Calu3 (cell line): ENCODE results near the gene SLC6A17. TPM values are rescaled to one million over a fixed set of nuclear protein-coding genes. Genes with fewer than 3 reads are reported as not detected.

ENCODE experiments used
- BruUV-seq: library from RNA; stranded (reverse); fragments of 400-500 nt; replicated peaks from 2 replicates; lab custom pipeline; 2021; lab: Mats Ljungman, UMichigan
- CTCF ChIA-PET: fragments of 300-600 bp; sonication (Branson Sonifier 250); formaldehyde crosslinking; loops from one replicate; lab custom pipeline; 2022; ENCODE audit warnings: antibody characterized with exemption; lab: Charles Lee
- DNase-seq: peaks from one replicate; pipeline ENCODE4 v3.0.0; 2022
- H3K27ac Mint-ChIP-seq: one replicate; pipeline ENCODE4 v1.8.0; 2022; ENCODE audit warnings: mixed read lengths; ENCODE audit not compliant: unreplicated experiment
- H3K27me3 Mint-ChIP-seq: one replicate; pipeline ENCODE4 v1.8.0; 2022; ENCODE audit warnings: mixed read lengths; ENCODE audit not compliant: unreplicated experiment
- H3K36me3 Mint-ChIP-seq: one replicate; pipeline ENCODE4 v1.8.0; 2022; ENCODE audit warnings: mild to moderate bottlenecking, moderate library complexity, mixed read lengths; ENCODE audit not compliant: insufficient read depth, unreplicated experiment
- H3K4me1 Mint-ChIP-seq: one replicate; pipeline ENCODE4 v1.8.0; 2022; ENCODE audit warnings: mild to moderate bottlenecking, low read depth, mixed read lengths; ENCODE audit not compliant: unreplicated experiment
- H3K4me3 Mint-ChIP-seq: one replicate; pipeline ENCODE4 v1.8.0; 2022; ENCODE audit warnings: mild to moderate bottlenecking, low read depth, moderate library complexity, mixed read lengths; ENCODE audit not compliant: unreplicated experiment
- H3K9me3 Mint-ChIP-seq: one replicate; pipeline ENCODE4 v1.8.0; 2022; ENCODE audit warnings: low read depth, mixed read lengths; ENCODE audit not compliant: unreplicated experiment
- intact Hi-C: fragments of 100-400 bp; cut with micrococcal nuclease; formaldehyde crosslinking; loops from one replicate; pipeline ENCODE4 v1.10.0; 2022; ENCODE audit not compliant: unreplicated experiment
- total RNA-seq: library from RNA; stranded (reverse); gene quantifications from 2 replicates; pipeline ENCODE4 v1.2.3, GENCODE V29; 2022
- TF ChIP-seq, protein P1 (sequence below): fragments of 200-600 bp; IDR thresholded peaks from one replicate; pipeline ENCODE4 v1.8.0; 2022; ENCODE audit warnings: antibody characterized with exemption; ENCODE audit not compliant: unreplicated experiment

The SLC6A17 gene
- total RNA-seq, 1 experiment from 2014 or later = 0.24 TPM

DNA sequence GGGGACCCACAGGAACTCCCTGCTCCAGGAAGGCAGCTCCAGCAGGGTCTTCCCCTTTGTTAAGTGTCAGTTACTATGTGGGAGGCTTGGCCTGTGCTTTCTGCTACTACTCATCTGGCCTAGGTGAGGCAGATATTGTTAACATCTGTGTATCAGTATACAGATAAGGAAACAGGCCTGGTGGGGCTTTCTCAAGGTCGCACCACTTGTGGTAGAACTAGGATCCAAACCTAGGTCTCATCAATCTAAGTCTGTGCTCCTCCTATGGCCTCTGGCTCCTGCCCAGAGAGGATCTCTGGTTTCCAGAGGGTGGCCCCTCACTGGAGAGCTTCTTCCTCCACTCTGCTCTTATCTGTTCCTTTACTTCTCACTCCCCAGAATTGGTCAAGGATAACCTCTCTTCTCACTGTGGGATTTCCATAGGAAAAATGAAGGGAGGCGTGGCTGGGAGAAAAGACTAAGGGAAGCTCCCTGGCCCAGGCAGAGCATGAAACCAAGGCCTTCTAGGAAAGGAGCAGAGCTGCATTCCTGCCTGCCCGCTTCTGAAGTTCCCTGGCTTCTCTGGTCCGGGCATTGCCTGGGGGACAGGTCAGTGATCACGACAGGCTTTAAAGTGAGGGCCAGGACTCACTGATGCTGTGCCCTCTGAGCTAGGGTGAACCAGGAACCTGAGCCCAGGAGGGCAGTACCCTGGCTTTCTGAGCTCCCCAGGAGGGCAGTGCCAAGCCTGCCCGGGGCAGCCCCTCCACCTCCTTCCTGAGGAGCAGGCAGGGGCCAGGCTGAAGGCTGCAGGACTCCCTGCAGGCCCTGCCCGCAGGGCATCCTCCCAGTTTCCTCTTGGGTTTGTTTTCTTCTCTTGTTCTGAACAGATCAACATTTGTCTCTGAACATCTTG lies 65.6 kb downstream of the SLC6A17 start:
- Mint-ChIP-seq H3K36me3 (peaks cover 17% of the 10 kb centered on the region), H3K9me3 (no peaks in the 10 kb centered on the region), H3K4me1 (peaks cover 40% of the 10 kb centered on the region), H3K27ac (no peak overlapping the region), H3K4me3 (no peak overlapping the region), H3K27me3 (no peaks in the 10 kb centered on the region)
- TF ChIP-seq, protein P1, sequence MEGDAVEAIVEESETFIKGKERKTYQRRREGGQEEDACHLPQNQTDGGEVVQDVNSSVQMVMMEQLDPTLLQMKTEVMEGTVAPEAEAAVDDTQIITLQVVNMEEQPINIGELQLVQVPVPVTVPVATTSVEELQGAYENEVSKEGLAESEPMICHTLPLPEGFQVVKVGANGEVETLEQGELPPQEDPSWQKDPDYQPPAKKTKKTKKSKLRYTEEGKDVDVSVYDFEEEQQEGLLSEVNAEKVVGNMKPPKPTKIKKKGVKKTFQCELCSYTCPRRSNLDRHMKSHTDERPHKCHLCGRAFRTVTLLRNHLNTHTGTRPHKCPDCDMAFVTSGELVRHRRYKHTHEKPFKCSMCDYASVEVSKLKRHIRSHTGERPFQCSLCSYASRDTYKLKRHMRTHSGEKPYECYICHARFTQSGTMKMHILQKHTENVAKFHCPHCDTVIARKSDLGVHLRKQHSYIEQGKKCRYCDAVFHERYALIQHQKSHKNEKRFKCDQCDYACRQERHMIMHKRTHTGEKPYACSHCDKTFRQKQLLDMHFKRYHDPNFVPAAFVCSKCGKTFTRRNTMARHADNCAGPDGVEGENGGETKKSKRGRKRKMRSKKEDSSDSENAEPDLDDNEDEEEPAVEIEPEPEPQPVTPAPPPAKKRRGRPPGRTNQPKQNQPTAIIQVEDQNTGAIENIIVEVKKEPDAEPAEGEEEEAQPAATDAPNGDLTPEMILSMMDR = no peak
- DNase-seq = no peak
- intact Hi-C loops = no loop called here
- CTCF ChIA-PET = interaction anchor here (1.6 kb wide), 1 partner anchor 97 kb away, joined by 5 read pairs; no protein-coding TSS in a partner anchor
- no TSS peak for BruUV-seq

DNA sequence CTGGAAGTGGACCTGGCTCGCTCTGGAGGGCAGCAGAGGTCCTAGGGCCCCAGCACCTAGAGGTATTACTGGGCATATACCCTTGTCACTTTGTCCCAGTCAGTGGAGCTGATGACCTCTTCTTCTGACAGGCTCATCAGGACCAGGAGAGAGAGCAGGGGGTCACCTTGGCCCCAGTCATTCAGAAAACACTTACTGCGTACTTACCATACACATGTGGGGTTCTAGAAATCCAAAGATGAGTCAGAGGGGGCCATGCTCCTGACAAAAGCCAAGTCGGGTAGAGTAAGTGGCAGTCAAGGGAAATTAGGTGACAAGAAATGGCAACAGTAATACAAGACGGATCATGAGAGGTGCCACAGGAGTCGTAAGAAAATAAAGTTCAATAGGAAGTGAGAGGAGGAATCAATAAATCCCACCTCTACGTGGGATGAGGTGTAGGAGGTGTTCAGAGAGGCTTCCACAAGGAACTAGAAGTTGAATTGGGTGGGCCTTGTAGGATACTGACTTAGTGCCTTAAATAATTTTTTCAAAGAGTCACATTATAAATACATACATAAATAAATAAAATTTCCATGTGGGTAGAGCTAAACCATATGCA lies 66.7 kb downstream of the SLC6A17 start:
- CTCF ChIA-PET = no interaction called here
- no TSS peak for BruUV-seq
- Mint-ChIP-seq H3K9me3 (no peaks in the 10 kb centered on the region), H3K27ac (no peak overlapping the region), H3K4me3 (no peak overlapping the region), H3K4me1 (peaks cover 39% of the 10 kb centered on the region), H3K36me3 (peaks cover 6% of the 10 kb centered on the region), H3K27me3 (no peaks in the 10 kb centered on the region)
- TF ChIP-seq, protein P1 = no peak
- no peak for DNase-seq
- intact Hi-C loops = no loop called here

DNA sequence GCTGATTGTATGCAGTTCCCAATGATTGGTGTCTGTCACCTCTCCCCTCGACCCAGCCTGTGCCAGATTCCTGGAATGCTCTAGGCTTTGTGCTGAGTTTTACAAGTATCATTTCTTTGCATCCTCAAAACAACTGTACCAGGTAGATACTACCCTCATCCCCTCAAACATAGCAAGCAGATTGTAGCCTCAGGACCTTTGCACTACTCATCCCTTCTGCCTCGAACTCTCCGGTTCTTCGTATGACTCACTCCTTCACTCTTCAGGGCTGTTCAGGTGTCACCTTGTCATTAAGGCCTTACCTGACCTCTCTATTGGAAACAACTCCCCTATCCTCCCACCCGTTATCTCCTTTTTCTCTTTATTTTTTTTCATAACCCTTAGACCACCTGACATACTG lies 67.8 kb downstream of the SLC6A17 start:
- CTCF ChIA-PET = no interaction called here
- TF ChIP-seq, protein P1 = no peak
- no peaks in the 10 kb centered on the region for H3K9me3 Mint-ChIP-seq
- no peak for DNase-seq
- no TSS peak for BruUV-seq
- H3K4me1 Mint-ChIP-seq = peaks cover 31% of the 10 kb centered on the region
- no peak overlapping the region for H3K4me3 Mint-ChIP-seq
- H3K36me3 Mint-ChIP-seq = no peaks in the 10 kb centered on the region
- H3K27ac Mint-ChIP-seq = no peak overlapping the region
- H3K27me3 Mint-ChIP-seq = no peaks in the 10 kb centered on the region
- intact Hi-C loops = no loop called here

DNA sequence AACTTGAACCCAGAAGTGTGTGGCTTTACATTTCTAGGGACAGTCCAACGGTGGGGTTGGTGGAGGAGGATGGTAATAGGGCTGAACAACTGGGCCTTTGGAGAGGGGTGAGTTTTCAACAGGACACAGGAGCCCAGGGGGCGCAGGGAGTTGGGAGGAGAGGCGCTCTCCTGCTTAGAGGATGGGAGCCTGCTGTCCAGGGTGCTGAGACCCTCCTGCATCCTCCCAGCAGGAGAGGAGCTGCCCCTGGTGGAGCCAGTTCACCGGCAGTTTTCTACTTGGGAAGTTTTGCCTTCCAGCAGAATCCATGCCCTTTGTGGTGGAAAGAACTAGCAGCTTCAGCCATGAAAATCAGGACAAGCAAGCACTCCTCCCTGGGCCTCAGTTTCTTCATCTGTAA lies 68.4 kb downstream of the SLC6A17 start:
- CTCF ChIA-PET = no interaction called here
- TF ChIP-seq, protein P1 = no peak
- no peak for DNase-seq
- Mint-ChIP-seq H3K4me3 (no peak overlapping the region), H3K36me3 (no peaks in the 10 kb centered on the region), H3K9me3 (no peaks in the 10 kb centered on the region), H3K27me3 (no peaks in the 10 kb centered on the region), H3K4me1 (peaks cover 25% of the 10 kb centered on the region), H3K27ac (no peak overlapping the region)
- BruUV-seq = no TSS peak
- intact Hi-C loops = no loop called here
